Activated CD8-positive, alpha-beta memory T cell treated with anti-CD3 and anti-CD28 coated beads, Interleukin-2, amount 10 ng/mL, durations not matched to agents 7 days and 5 days (primary cell): ENCODE data around the gene ESYT2. TPM values are rescaled to one million over a fixed set of nuclear protein-coding genes. Genes with fewer than 3 reads are reported as not detected.
A peak's percentile ranks its signal among the peaks of the same experiment; 100 is the strongest.
"Not testable (repeated sequence)": the region's sequence is repeated elsewhere in the genome, so short reads cannot be mapped to it uniquely, and the experiment has no call there.

Experiments
- ATAC-seq: fragments of 150-1000 bp; cut with Tn5 transposase; one replicate; pipeline ENCODE4 v1.10.0; 2021; ENCODE audit warnings: moderate library complexity
- CTCF ChIA-PET: fragments of 350-600 bp; sonication (Branson Sonifier 250); formaldehyde crosslinking; loops from one replicate; lab custom pipeline; 2021; ENCODE audit warnings: antibody characterized with exemption; lab: Charles Lee
- DNase-seq: peaks from one replicate; pipeline ENCODE4 v3.0.0-alpha.2; 2020
- H3K27ac Mint-ChIP-seq: one replicate; pipeline ENCODE4 v1.8.0; 2021; ENCODE audit warnings: mild to moderate bottlenecking, mixed read lengths
- H3K27me3 Mint-ChIP-seq: one replicate; pipeline ENCODE4 v1.8.0; 2021; ENCODE audit warnings: mixed read lengths
- H3K36me3 Mint-ChIP-seq: one replicate; pipeline ENCODE4 v1.8.0; 2021; ENCODE audit warnings: mild to moderate bottlenecking, mixed read lengths
- H3K4me1 Mint-ChIP-seq: one replicate; pipeline ENCODE4 v1.8.0; 2021; ENCODE audit warnings: mixed read lengths
- H3K4me3 Mint-ChIP-seq: one replicate; pipeline ENCODE4 v1.8.0; 2021; ENCODE audit warnings: mild to moderate bottlenecking, moderate library complexity, mixed read lengths
- H3K9me3 Mint-ChIP-seq: one replicate; pipeline ENCODE4 v1.8.0; 2022; ENCODE audit warnings: low read depth, mixed read lengths
- total RNA-seq, 2 experiments: library from RNA; stranded (reverse); gene quantifications; one replicate each; pipeline ENCODE4 v1.2.3, GENCODE V29; 2021

Gene ESYT2
- total RNA-seq, 2 experiments from 2014 or later, result 79.8 to 86.0 TPM

DNA sequence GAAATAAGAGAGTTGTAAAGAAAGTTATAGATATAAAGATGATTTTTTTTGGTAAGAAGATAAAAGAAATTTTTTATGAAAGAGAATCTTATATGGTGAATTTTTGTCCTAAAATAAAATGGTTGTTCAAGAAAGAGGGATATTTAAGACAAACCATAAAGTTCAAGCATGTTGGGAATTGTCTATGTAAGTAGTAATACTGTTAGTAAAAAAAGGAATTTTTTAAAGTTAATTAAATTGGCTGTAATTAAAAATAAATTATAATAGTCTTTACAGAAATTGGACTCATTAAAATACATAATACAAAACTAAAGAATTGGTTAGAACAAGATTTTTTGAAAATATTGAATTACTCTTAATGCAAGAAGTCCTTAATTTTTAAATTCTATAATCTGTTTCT is 17.0 kb upstream of the ESYT2 start:
- CTCF ChIA-PET, result interaction anchor here (0.9 to 1.7 kb wide), 5 partner anchors 13 to 130 kb away, joined by 3 to 8 read pairs (median 4); no protein-coding TSS in a partner anchor
- Mint-ChIP-seq H3K9me3 (peaks cover 4% of the 10 kb centered on the region), H3K27ac (no peak overlapping the region), H3K36me3 (peaks cover 6% of the 10 kb centered on the region), H3K27me3 (no peaks in the 10 kb centered on the region), H3K4me3 (no peak overlapping the region), H3K4me1 (peaks cover 33% of the 10 kb centered on the region)
- ATAC-seq (no peak), DNase-seq (no peak)

DNA sequence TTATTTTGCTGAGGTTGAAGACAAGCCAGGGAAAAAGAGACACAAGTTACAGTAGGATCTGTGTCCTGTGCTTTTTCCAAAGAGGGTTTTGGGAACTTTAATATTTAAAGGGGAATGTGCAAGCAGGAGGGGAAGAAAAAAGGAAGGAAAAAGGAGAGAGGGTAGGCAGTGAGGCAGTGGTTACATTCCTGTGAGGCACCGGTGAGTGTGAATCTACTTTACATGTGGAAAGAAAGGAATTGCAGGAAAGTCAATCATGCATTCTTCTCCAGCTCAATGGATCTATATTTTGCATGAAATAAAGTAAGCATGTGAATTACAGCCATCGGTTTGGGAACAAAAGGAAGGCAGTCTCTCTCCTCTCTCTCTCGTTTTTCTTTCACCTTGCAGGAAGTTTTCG is 14.5 kb upstream of the ESYT2 start:
- no peak overlapping the region for H3K4me3 Mint-ChIP-seq
- no peaks in the 10 kb centered on the region for H3K27me3 Mint-ChIP-seq
- peaks cover 28% of the 10 kb centered on the region for H3K4me1 Mint-ChIP-seq
- DNase-seq, result no peak
- peaks cover 5% of the 10 kb centered on the region for H3K36me3 Mint-ChIP-seq
- H3K27ac Mint-ChIP-seq, result no peak overlapping the region
- H3K9me3 Mint-ChIP-seq, result peaks cover 2% of the 10 kb centered on the region
- CTCF ChIA-PET, result interaction anchor here (1.1 kb wide), 1 partner anchor 81 kb away, joined by 3 read pairs; no protein-coding TSS in a partner anchor
- no peak for ATAC-seq

DNA sequence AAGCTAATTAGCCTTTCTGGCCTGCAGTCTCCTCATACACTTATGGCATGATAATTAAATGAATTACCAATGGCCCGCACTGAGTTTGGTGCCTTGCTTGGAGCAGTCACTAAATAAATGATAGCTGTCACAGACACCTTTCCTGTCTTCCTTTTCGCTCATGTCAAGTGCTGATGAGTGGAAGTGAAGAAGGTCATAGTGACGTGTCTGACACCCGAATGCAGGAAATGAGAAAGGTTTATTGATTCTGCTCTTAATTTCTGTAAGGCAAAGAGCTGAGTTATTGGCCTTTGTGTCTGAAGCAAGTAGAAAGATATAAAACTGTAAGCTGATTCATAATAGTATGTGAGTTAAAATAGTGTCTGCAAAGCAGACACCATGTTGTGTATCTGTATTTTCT is 13.2 kb upstream of the ESYT2 start:
- ATAC-seq (no peak), DNase-seq (no peak)
- Mint-ChIP-seq H3K9me3 (no peaks in the 10 kb centered on the region), H3K4me1 (peaks cover 19% of the 10 kb centered on the region), H3K4me3 (no peak overlapping the region), H3K27me3 (no peaks in the 10 kb centered on the region), H3K36me3 (no peaks in the 10 kb centered on the region), H3K27ac (peak overlapping the region; percentile 21)
- CTCF ChIA-PET, result interaction anchor here (1.0 to 1.7 kb wide), 6 partner anchors 9 to 80 kb away, joined by 3 to 5 read pairs (median 3); partner anchors contain the start of gene ESYT2

DNA sequence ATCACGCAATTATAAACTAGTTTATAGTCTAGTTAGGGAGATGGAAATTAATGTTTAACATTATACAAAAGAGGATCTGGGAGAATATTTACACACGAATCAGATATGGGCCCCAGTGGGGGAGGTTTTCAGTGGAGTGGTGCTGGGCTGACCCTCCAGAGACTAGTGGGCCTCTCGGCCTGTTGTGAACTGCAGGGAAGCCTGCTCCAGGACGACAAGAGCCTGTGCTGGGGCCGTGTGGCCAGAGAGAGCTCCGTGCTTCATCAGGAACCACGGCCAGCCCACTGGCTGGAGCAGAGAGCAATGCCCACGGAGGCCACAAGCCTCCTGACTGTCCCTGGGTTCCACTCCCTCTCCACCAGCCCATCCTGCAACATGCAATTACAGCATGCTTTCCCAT is 11.3 kb upstream of the ESYT2 start:
- CTCF ChIA-PET, result no interaction called here
- ATAC-seq (no peak), DNase-seq (no peak)
- Mint-ChIP-seq H3K27me3 (no peaks in the 10 kb centered on the region), H3K27ac (no peak overlapping the region), H3K9me3 (no peaks in the 10 kb centered on the region), H3K36me3 (no peaks in the 10 kb centered on the region), H3K4me1 (peaks cover 14% of the 10 kb centered on the region), H3K4me3 (no peak overlapping the region)

DNA sequence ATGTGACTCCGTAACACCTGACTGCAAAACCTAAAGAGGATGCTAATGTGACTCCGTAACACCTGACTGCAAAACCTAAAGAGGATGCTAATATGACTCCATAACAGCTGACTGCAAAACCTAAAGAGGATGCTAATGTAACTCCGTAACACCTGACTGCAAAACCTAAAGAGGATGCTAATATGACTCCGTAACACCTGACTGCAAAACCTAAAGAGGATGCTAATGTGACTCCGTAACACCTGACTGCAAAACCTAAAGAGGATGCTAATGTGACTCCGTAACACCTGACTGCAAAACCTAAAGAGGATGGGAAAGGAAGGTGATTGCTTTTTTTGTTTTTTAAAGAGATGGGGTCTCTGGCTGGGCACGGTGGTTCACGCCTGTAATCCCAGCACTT is 9.9 kb upstream of the ESYT2 start:
- CTCF ChIA-PET, H3K36me3 Mint-ChIP-seq, H3K9me3 Mint-ChIP-seq, H3K27ac Mint-ChIP-seq, H3K4me3 Mint-ChIP-seq, H3K27me3 Mint-ChIP-seq, DNase-seq, ATAC-seq: not testable (repeated sequence)
- peaks cover 14% of the 10 kb centered on the region for H3K4me1 Mint-ChIP-seq

DNA sequence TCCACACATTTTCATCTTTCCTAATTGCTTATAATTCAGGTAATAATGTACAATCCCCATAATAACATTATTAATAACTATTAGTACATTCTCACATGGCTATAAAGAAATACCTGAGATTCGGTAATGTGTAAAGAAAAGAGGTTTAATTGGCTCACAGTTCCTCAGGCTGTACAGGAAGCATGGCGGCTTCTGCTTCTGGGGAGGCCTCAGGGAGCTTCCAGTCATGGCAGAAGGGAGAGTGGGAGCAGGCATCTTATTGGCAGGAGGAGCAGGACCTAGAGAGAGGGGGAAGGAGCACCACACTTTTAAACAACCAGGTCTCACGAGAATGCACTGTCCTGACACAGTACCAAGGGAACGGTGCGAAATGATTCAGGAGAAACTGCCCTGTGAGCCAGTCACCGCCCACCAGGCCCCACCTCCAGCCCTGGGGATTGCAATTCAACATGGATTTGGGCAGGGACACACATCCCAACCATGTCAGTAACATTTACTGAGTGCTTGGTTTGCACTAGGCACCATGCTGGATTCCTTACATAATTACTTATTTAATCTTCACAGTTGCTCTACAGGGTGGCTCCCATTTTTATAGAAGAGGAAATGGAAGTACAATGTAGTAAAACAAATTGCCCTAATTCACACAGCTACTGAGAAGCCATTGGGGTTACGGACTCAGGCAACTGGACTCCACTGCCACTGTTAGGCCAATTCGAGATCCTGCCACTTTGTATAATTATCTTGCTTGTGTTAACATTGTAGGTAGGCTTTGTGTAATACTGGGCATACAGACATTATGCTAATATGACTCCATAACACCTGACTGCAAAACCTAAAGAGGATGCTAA is 8.7 kb upstream of the ESYT2 start:
- ATAC-seq, result no peak
- Mint-ChIP-seq H3K27me3 (no peaks in the 10 kb centered on the region), H3K4me1 (peaks cover 13% of the 10 kb centered on the region)

DNA sequence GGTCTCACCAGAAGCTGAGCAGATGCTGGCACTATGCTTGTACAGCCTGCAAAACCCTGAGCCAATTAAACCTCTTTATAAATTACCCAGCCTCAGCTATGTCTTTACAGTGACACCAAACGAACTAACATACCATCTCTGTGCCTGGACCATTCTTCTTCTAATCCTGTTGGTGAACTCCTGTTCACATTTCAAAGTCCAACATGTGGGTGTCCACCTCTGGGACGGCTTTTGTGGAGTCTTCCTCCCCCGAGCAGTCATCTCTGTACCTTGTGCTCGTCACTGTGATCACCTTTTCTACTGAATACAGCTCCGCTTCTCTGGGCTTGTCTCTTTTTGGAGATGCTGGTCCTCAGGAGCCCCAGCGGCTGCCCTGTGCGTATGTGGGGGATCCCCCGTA is 7.4 kb upstream of the ESYT2 start:
- Mint-ChIP-seq H3K27ac (no peak overlapping the region), H3K27me3 (peaks cover 4% of the 10 kb centered on the region), H3K9me3 (peaks cover 2% of the 10 kb centered on the region), H3K4me1 (peaks cover 3% of the 10 kb centered on the region), H3K4me3 (no peak overlapping the region), H3K36me3 (no peaks in the 10 kb centered on the region)
- CTCF ChIA-PET, result interaction anchor here (1.0 to 1.6 kb wide), 2 partner anchors 17 to 27 kb away, joined by 4 to 5 read pairs; no protein-coding TSS in a partner anchor
- no peak for DNase-seq
- no peak for ATAC-seq

More for the DNA sequence above, 8.7 kb upstream of the ESYT2 start:
- Mint-ChIP-seq H3K9me3 (peaks cover 2% of the 10 kb centered on the region), H3K36me3 (no peaks in the 10 kb centered on the region), H3K4me3 (no peak overlapping the region), H3K27ac (no peak overlapping the region)
- CTCF ChIA-PET, result no interaction called here
- DNase-seq, result no peak

DNA sequence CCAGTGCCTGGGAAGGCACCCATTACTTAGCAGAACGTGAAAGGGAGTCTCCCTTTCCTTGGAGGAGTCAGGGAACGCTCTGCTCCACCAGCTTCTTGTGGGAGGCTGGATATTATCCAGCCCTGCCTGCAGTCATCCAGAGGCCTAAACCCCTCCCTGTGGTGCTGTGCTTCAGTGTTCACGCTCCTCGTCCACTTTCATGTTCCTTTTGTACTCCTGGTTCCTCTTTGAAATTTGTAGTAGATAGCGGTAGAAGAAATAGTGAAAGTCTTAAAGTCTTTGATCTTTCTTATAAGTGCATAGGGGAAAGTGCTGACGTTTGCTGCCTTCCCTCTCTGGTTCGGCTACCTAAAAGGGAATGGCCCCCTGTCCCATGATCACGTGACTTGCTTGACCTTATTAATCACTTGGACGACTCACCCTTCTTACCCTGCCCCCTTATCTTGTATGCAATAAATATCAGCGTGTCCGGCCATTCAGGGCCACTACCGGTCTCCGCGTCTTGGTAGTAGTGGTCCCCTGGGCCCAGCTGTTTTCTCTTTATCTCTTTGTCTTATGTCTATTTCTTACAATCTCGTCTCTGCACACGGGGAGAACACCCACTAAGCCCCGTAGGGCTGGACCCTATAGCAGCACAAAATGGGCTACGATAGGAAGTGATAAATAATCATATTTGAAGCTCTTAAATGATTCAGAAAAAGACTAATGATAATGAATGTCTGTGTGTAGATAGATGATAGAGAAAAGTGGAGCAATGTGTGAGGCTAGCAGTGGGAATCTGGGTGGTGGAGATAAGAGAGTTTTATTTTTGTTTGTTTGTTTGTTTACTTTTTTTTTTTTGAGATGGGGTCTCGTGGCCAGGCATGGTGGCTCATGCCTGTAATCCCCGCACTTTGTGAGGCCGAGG is 5.8 kb upstream of the ESYT2 start:
- no peak overlapping the region for H3K27ac Mint-ChIP-seq
- peaks cover 7% of the 10 kb centered on the region for H3K4me1 Mint-ChIP-seq
- H3K36me3 Mint-ChIP-seq, result no peaks in the 10 kb centered on the region
- peaks cover 2% of the 10 kb centered on the region for H3K9me3 Mint-ChIP-seq
- CTCF ChIA-PET, result interaction anchor here (1.4 kb wide), 1 partner anchor 12 kb away, joined by 3 read pairs; no protein-coding TSS in a partner anchor
- no peak overlapping the region for H3K4me3 Mint-ChIP-seq
- peaks cover 5% of the 10 kb centered on the region for H3K27me3 Mint-ChIP-seq
- no peak for DNase-seq
- no peak for ATAC-seq

DNA sequence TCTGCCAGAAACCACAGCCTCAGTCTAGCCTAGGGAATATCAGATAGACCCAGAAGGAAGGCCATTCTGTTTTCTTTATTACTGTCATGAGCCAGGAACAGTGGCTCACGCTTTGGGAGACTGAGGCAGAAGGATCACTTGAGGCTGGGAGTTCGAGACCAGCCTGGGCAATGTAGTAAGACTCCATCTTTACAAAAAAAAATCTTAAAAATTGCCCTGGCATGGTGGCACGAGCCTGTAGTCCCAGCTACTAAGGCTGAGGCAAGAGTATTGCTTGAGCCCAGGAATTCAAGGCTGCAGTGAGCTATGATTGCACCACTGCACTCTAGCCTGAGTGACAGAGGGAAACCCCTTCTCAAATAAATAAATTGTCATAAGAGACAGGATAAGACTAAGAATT is 3.7 kb upstream of the ESYT2 start:
- no peak overlapping the region for H3K27ac Mint-ChIP-seq
- ATAC-seq, result no peak
- peaks cover 9% of the 10 kb centered on the region for H3K4me1 Mint-ChIP-seq
- no peak overlapping the region for H3K4me3 Mint-ChIP-seq
- CTCF ChIA-PET, result interaction anchor here (2.7 kb wide), 1 partner anchor 14 kb away, joined by 8 read pairs; no protein-coding TSS in a partner anchor
- H3K27me3 Mint-ChIP-seq, result peaks cover 5% of the 10 kb centered on the region
- peaks cover 2% of the 10 kb centered on the region for H3K9me3 Mint-ChIP-seq
- DNase-seq, result no peak
- peaks cover 1% of the 10 kb centered on the region for H3K36me3 Mint-ChIP-seq

DNA sequence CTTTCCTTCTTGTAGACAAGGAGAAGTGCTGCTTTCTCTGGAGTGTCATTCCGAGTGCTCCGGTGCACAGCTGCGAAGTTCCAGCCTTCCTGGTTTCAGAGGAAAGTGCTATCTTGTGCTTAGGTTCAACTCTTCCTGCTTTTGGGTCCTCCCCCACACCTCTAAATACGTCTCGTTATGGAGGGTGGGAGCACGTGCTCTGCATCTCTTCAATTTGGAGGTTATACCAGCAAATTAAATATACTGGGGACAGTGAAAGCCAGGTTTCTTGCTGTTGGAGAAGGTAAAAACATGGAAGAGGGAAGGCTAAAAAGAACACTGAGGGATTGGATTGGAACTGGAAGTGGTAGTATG is 2.4 kb upstream of the ESYT2 start:
- no peak overlapping the region for H3K4me3 Mint-ChIP-seq
- H3K36me3 Mint-ChIP-seq, result peaks cover 10% of the 10 kb centered on the region
- H3K27me3 Mint-ChIP-seq, result peaks cover 5% of the 10 kb centered on the region
- peaks cover 2% of the 10 kb centered on the region for H3K9me3 Mint-ChIP-seq
- H3K27ac Mint-ChIP-seq, result no peak overlapping the region
- H3K4me1 Mint-ChIP-seq, result peaks cover 17% of the 10 kb centered on the region
- DNase-seq (no peak), ATAC-seq (no peak)
- CTCF ChIA-PET, result interaction anchor here (1.4 to 2.7 kb wide), 2 partner anchors 11 to 16 kb away, joined by 4 to 8 read pairs; no protein-coding TSS in a partner anchor

DNA sequence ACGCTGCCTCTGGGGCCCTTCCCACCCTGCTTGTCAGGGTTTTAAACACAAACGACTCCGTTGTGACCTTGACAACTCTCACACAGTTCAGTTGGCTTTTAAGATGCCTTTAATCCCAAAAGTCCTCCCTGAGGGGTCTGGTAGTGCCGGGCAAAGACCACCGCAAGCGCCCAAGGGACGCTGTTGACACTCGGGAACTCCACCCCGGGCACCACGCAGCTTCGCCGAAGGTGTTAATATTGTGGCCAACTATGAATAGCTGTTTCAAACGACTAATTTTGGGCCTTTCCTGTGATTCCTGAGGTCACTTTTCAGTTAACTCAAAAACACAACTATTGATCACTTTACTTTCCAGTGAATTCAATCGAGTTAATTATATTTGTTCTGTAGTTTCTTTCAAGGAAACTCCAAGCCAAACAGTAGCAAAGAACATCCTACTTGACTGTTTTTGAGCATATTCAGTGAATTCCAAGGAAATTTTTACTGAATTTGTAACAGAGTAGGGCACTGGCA is 958 bp upstream of the ESYT2 start:
- Mint-ChIP-seq H3K4me3 (peak overlapping the region; percentile 88), H3K4me1 (peaks cover 26% of the 10 kb centered on the region), H3K36me3 (peaks cover 18% of the 10 kb centered on the region), H3K27ac (peak overlapping the region; percentile 86), H3K9me3 (no peaks in the 10 kb centered on the region), H3K27me3 (peaks cover 5% of the 10 kb centered on the region)
- DNase-seq (no peak), ATAC-seq (no peak)
- CTCF ChIA-PET, result interaction anchor here (0.7 to 1.8 kb wide), 4 partner anchors 12 to 147 kb away, joined by 4 to 5 read pairs (median 4); partner anchors contain the start of gene DYNC2I1

DNA sequence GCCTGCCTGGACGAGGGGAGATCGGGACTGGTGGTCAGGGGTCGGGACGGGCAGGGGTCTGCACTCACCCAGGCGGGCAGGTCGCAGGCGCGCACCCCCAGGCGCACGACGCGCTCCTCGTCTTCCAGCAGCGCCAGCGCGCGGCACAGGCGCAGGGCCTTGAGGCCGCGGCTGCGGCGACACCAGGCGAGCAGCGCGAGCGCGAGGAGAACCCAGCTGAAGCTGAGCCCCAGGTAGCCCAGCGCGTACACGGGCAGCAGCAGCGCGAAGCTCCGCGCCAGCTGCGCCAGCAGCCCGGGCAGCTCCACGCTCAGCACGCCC is 328 bp downstream of the ESYT2 start:
- CTCF ChIA-PET, result interaction anchor here (0.7 to 1.8 kb wide), 7 partner anchors 10 to 123 kb away, joined by 3 to 8 read pairs (median 5); partner anchors contain the start of gene DYNC2I1
- DNase-seq (peak; percentile 80), ATAC-seq (peak; percentile 61)
- H3K9me3 Mint-ChIP-seq, result no peaks in the 10 kb centered on the region
- peak overlapping the region; percentile 88 for H3K4me3 Mint-ChIP-seq
- peaks cover 5% of the 10 kb centered on the region for H3K27me3 Mint-ChIP-seq
- peaks cover 21% of the 10 kb centered on the region for H3K36me3 Mint-ChIP-seq
- peak overlapping the region; percentile 88 for H3K27ac Mint-ChIP-seq
- peaks cover 37% of the 10 kb centered on the region for H3K4me1 Mint-ChIP-seq
